HTERT RPE-1 (cell line): Measurements from ENCODE around the gene PAEP.

ENCODE experiments used
- in situ Hi-C: fragments of 300-500 bp; cut with MboI; formaldehyde crosslinking; loops from 4 replicates; pipeline ENCODE4 v1.14.3; 2020; ENCODE audit warnings: low sequenced_read_pairs

Gene PAEP

GRCh38 chr9:135574943-135575342, 13.4 kb downstream of the PAEP start:
- in situ Hi-C loops, result no loop called here

DNA sequence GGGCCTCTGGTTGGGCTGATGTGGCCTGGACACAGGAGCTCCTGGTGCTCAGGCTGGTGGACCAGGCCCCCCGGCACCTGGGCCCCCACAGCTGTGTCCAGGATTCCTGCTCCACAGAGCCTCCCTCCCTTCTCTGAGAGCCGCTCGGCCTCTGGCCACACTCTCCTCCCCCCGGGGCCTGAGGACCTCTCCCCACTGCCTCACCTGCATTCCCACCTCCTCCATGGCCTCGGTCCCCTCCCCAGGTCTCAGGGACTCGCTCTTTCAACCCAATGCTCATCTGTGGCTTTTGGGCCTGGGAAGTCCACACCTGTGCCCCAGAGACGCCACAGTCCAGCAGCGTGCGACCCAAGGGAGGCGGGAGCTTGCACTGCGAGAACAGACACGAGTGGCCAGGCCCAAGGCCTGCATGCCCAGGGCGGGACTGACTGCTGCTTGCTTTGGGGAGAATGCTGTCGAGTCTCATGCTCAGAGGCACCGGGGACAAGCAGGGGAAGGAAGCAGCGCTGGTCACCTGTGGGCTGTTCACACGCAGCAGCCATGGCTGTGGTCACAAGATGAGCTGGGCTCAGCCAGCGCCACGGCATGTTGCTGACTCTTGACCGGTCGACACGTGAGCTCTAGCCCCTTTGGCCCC, 14.6 kb downstream of the PAEP start:
- in situ Hi-C loops, result no loop called here

- in situ Hi-C loops, result no loop called here
Observed at GRCh38 chr9:135577256-135577655, 15.7 kb downstream of the PAEP start.

DNA sequence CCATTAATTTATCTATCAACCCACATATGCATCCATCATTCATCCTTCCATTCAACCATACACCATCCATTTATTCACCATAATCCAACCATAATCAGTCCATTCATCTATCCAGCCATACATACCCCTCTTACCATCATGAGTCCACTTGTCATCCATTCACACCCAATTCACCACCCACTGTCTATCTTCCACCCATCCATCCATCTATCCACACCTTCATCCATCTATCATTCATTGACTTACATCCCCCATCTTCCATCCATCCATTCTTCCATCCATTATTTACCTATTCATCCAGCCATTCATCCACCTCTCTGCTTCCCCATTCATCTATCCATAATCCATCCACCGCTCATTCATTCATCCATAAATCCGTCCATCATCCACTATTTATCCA, 17.8 kb downstream of the PAEP start:
- in situ Hi-C loops, result no loop called here

- in situ Hi-C loops, result no loop called here
Observed at GRCh38 chr9:135579889-135580660, 18.5 kb downstream of the PAEP start.

- in situ Hi-C loops, result no loop called here
Observed at GRCh38 chr9:135580664-135581380, 19.3 kb downstream of the PAEP start.

GRCh38 chr9:135581636-135582426, 20.3 kb downstream of the PAEP start:
- in situ Hi-C loops, result no loop called here

GRCh38 chr9:135582541-135582940, 21.0 kb downstream of the PAEP start:
- in situ Hi-C loops, result no loop called here

GRCh38 chr9:135582966-135583687, 21.6 kb downstream of the PAEP start:
- in situ Hi-C loops, result no loop called here

GRCh38 chr9:135583688-135584011, 22.1 kb downstream of the PAEP start:
- in situ Hi-C loops, result no loop called here

DNA sequence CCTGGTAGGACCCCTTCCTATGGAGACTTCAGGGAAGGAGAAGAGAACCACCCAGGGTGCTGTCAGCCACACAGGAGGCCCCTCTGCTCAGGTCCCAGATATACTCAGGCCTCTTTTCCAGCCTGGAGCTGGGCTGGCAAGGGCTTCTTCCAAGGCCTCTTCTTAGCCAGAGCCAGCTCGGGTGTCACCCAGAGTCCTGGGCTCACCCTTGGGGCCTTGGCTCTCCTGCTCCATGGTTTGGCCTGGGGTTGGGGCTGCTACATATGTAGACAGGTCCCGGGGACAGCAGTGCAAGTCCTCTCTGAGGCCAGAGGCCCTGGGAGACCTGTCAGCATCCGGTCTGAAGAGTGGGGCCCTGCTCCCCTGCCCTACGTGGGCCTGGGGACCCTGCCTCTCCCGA, 22.8 kb downstream of the PAEP start:
- in situ Hi-C loops, result no loop called here

DNA sequence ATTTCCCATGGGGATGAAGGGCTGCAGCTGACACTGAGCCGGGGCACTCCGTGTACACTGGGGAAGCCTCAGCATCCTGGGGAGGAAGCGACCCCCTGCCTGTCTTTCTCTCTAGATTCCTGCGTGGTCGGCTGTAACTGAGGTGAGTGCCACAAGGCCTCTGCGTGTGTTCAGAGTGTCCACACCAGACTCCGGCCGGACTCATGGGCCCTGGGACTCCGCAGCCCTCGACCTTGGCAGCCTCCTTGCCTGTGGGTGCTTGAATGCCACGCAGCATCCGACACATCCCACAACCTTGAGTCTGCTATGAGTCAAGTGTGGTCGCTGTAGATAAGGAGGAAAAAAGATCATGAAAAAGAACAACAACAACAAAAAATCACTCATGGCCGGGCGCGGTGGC, 23.4 kb downstream of the PAEP start:
- in situ Hi-C loops, result no loop called here

DNA sequence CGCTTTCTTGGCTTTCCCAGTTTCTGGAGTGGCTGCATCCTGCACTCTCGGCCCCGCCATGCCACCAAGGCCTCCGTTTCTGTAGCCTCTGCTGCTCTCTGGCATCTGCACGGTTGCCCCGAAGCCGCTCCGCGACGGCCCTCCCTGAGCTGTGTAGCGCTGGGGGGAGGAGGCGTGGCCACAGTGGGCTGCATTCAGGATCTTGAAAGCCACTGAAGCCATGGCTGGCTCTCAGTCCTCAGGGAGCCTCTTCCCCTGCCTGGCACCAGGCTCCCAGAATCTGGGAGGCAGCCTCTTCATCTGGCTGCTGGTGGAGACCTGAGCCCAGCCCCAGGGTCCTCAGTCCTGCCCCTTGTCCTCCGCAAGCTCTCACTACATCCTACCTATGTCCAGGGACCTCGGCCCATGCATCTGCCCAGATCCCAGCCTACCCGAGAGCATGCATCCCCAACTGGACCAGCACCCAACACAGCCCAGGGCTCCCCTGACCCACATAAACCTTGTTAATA, 25.1 kb downstream of the PAEP start:
- in situ Hi-C loops, result no loop called here

GRCh38 chr9:135587658-135588057, 26.1 kb downstream of the PAEP start:
- in situ Hi-C loops, result no loop called here

- in situ Hi-C loops, result no loop called here
Observed at GRCh38 chr9:135588371-135588770, 26.8 kb downstream of the PAEP start.

DNA sequence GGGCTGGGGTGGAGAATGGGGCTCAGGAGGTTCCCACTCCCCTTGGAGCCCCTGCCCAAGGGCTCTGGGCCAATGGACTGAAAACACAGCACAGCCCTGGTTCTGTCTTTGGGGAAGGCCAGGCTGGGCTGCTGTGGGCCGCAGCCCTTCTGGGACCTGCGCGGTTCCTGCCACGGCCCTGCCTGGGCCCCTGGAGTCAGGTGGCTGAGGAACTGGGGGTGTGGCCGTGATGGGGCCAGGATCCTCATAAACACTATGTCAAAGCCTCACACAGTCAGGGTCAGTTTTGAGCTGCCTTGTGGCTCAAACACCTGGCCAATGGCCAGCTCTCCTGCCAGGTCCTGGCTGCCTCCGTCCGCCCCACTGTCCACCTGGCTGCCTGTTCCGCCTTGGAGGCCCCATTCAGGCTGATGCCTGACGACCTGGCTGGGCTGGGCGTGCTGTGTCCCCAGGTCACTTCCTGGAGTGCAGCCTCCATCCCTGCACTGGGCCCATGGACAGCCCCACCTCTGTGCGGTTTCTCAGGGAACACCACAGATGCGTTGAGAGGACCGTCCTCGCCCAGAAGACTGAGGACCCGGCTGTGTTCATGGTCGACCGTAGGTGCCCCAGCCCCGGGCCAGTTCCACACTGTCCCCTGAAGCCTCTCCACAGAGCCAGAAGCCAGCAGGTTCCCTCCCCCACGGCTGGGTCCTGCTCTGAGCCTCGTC, 27.5 kb downstream of the PAEP start:
- in situ Hi-C loops, result no loop called here

- in situ Hi-C loops, result no loop called here
Observed at GRCh38 chr9:135589596-135590485, 28.3 kb downstream of the PAEP start.

DNA sequence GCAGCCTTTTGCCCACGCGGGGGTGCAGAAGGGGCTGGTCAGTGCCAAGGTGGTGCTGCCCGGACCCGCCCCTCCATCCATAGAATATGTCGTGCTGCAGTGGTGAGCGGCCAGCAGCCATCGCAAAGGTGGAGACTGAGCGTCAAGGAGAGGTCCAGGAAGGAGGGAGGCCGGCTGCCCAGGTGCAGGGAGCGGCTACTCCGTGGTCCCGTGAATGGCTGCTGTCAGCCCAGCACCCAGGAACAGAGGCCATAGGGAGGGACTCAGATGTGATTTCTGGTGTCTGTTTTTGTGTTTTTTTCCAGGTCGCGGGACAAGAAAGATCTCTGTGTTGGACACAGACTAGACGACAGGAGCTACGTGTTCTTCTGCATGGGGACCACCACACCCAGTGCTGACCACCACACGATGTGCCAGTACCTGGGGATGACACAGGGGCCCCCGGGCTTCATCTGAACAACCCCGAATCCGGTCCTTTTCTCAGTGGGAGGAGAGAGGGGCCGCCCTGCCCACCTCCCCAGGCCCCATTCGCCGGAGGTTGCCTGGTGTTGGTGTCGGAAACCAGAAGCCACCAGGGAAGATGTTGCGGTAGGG, 29.0 kb downstream of the PAEP start:
- in situ Hi-C loops, result no loop called here
